IPS-18a (cell line): ENCODE measurements around the gene POU2F1.

ENCODE experiments used
- H3K27ac ChIP-seq: one replicate; pipeline ENCODE4 v1.5.1; 2013; ENCODE audit warnings: low read length
- H3K27me3 ChIP-seq: one replicate; pipeline ENCODE4 v1.6.1; 2013; ENCODE audit warnings: mild to moderate bottlenecking, low read length; ENCODE audit not compliant: control insufficient read depth, insufficient read depth
- H3K36me3 ChIP-seq: one replicate; pipeline ENCODE4 v1.6.1; 2013; ENCODE audit warnings: low read depth, low read length; ENCODE audit not compliant: control insufficient read depth
- H3K4me1 ChIP-seq: one replicate; pipeline ENCODE4 v1.6.1; 2013; ENCODE audit warnings: low read depth, low read length; ENCODE audit not compliant: control insufficient read depth
- H3K4me3 ChIP-seq: one replicate; pipeline ENCODE4 v1.5.1; 2013; ENCODE audit warnings: low read length
- H3K9ac ChIP-seq: one replicate; pipeline ENCODE4 v1.6.1; 2013; ENCODE audit warnings: mild to moderate bottlenecking, low read length, moderate library complexity
- H3K9me3 ChIP-seq: one replicate; pipeline ENCODE4 v1.6.1; 2013; ENCODE audit warnings: low read depth, low read length; ENCODE audit not compliant: control insufficient read depth

The POU2F1 gene

DNA sequence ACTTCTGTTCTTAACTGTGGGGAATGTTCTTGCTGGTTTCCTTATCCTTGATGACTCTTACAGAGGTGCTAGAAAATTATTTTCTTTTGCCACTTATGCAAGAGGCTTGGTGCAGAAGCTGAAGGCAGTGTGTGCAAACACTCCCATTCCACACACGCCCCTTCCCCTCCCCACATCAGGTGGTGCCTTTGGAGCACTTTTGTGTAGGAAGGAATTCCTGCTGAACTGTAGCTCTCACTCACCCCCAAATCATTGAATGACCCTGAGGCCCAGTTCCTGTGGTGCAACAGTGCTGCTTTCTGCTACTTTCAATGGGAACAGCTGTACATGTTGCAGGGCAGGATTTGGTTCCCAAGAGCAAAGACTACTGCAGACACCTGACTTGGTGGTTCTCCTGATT, 195.8 kb downstream of the POU2F1 start:
- Histone ChIP-seq H3K27ac (no peak overlapping the region), H3K9ac (no peak overlapping the region), H3K36me3 (peaks cover 52% of the 10 kb centered on the region), H3K27me3 (no peaks in the 10 kb centered on the region), H3K4me3 (no peak overlapping the region), H3K4me1 (no peaks in the 10 kb centered on the region), H3K9me3 (no peaks in the 10 kb centered on the region)

DNA sequence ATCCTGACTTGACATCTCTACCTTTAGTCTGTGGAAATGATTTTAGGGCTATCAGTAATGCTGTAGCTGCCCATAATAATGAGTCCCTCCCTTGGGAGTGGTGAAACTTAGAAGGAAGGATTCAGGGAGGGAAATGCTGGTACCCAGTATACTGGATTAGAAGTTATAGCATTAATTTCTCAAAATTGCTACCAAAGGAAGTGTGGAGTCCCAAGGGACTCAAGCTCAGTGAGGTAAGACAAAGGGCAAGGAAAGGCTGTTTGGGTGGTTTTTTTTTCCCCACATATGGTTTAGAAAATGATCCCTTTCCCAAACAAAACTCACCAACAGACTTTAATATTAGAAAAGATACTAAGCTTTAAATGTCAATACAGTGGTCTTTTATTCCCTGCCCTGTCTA, 197.7 kb downstream of the POU2F1 start:
- H3K4me1 ChIP-seq: no peaks in the 10 kb centered on the region
- H3K27ac ChIP-seq: no peak overlapping the region
- no peaks in the 10 kb centered on the region for H3K27me3 ChIP-seq
- H3K36me3 ChIP-seq: peaks cover 39% of the 10 kb centered on the region
- H3K9ac ChIP-seq: no peak overlapping the region
- no peaks in the 10 kb centered on the region for H3K9me3 ChIP-seq
- no peak overlapping the region for H3K4me3 ChIP-seq

- Histone ChIP-seq H3K4me1 (peaks cover 4% of the 10 kb centered on the region), H3K27me3 (no peaks in the 10 kb centered on the region), H3K9me3 (no peaks in the 10 kb centered on the region), H3K4me3 (no peak overlapping the region), H3K27ac (no peak overlapping the region), H3K9ac (no peak overlapping the region), H3K36me3 (peaks cover 34% of the 10 kb centered on the region)
Observed at GRCh38 chr1:167419245-167419644, 198.6 kb downstream of the POU2F1 start.

DNA sequence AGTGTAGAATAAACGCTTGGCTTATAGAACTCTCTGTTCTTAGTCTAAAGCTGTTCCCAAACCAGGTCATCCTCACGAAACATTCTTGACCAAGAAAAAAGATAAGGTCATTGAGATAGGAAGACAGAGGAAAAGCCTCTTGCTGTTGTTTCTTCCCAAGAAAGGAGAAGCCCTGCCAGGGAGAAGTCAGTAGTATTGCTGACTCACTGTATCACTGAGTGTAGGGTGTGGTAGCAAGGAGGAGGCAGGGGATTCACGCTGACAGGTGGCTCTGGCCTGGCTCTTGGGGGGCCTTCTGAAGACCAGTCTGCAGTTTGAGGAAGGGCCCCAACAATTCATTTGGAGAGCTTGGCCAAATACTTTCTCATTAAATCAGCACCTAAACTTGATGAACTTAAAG, 199.8 kb downstream of the POU2F1 start:
- H3K4me3 ChIP-seq: no peak overlapping the region
- H3K27me3 ChIP-seq: no peaks in the 10 kb centered on the region
- no peaks in the 10 kb centered on the region for H3K9me3 ChIP-seq
- no peak overlapping the region for H3K27ac ChIP-seq
- H3K9ac ChIP-seq: no peak overlapping the region
- peaks cover 24% of the 10 kb centered on the region for H3K36me3 ChIP-seq
- H3K4me1 ChIP-seq: peaks cover 14% of the 10 kb centered on the region

GRCh38 chr1:167423684-167424619, 203.3 kb downstream of the POU2F1 start:
- H3K27me3 ChIP-seq: no peaks in the 10 kb centered on the region
- peaks cover 28% of the 10 kb centered on the region for H3K4me1 ChIP-seq
- H3K9me3 ChIP-seq: no peaks in the 10 kb centered on the region
- no peak overlapping the region for H3K27ac ChIP-seq
- H3K9ac ChIP-seq: no peak overlapping the region
- no peak overlapping the region for H3K4me3 ChIP-seq
- H3K36me3 ChIP-seq: peaks cover 5% of the 10 kb centered on the region

DNA sequence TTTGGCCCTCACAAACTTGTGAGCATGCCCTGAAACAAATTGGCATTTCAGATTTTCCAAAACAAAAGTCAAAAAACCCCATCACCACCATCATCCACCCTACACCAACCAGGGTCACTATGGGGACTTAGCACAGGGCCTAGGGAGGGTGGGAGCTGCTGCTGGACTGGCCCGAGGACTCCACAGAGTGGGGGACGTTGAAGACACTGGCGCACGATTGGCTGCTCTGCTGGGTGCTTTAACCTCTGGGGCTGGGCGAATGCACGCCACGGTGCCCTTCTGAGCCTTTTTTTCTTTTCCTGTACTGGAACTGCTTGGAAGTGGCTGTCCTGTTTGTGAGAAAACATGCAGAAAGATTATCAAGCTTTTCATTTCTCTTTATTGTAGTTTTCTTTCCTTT, 204.8 kb downstream of the POU2F1 start:
- H3K4me3 ChIP-seq: peak overlapping the region; percentile 13
- no peaks in the 10 kb centered on the region for H3K27me3 ChIP-seq
- H3K4me1 ChIP-seq: peaks cover 39% of the 10 kb centered on the region
- peaks cover 5% of the 10 kb centered on the region for H3K36me3 ChIP-seq
- no peak overlapping the region for H3K27ac ChIP-seq
- no peak overlapping the region for H3K9ac ChIP-seq
- H3K9me3 ChIP-seq: no peaks in the 10 kb centered on the region

DNA sequence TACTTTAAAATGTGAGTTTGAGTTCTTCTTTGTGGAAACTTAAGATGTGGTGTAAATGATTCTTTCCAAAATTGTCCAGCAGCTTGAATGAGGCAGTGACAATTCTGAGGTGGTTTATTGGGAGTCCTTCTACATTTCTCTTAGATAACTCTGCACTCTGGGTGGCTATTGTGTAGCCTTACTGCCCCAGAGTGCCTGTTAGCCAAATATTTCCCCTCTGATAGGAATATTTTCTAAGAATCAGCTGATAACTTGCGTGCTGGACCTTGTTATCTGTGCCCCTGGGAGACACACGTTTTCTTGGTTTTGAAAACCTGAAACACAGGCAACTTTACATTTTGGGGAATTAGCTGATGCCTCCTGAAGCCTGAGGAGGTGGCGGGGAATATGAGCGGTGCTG, 206.0 kb downstream of the POU2F1 start:
- no peak overlapping the region for H3K9ac ChIP-seq
- H3K36me3 ChIP-seq: peaks cover 5% of the 10 kb centered on the region
- no peaks in the 10 kb centered on the region for H3K27me3 ChIP-seq
- no peak overlapping the region for H3K4me3 ChIP-seq
- H3K9me3 ChIP-seq: no peaks in the 10 kb centered on the region
- H3K4me1 ChIP-seq: peaks cover 51% of the 10 kb centered on the region
- H3K27ac ChIP-seq: no peak overlapping the region

GRCh38 chr1:167427848-167428247, 207.2 kb downstream of the POU2F1 start:
- H3K9ac ChIP-seq: no peak overlapping the region
- no peaks in the 10 kb centered on the region for H3K27me3 ChIP-seq
- no peaks in the 10 kb centered on the region for H3K36me3 ChIP-seq
- H3K27ac ChIP-seq: no peak overlapping the region
- H3K4me1 ChIP-seq: peaks cover 54% of the 10 kb centered on the region
- no peak overlapping the region for H3K4me3 ChIP-seq
- no peaks in the 10 kb centered on the region for H3K9me3 ChIP-seq

- Histone ChIP-seq H3K9ac (no peak overlapping the region), H3K27me3 (no peaks in the 10 kb centered on the region), H3K36me3 (no peaks in the 10 kb centered on the region), H3K4me3 (no peak overlapping the region), H3K9me3 (no peaks in the 10 kb centered on the region), H3K27ac (no peak overlapping the region), H3K4me1 (peaks cover 54% of the 10 kb centered on the region)
Observed at GRCh38 chr1:167428395-167428794, 207.7 kb downstream of the POU2F1 start.

- no peaks in the 10 kb centered on the region for H3K36me3 ChIP-seq
- H3K27me3 ChIP-seq: no peaks in the 10 kb centered on the region
- H3K4me1 ChIP-seq: peaks cover 46% of the 10 kb centered on the region
- no peaks in the 10 kb centered on the region for H3K9me3 ChIP-seq
- H3K4me3 ChIP-seq: no peak overlapping the region
- no peak overlapping the region for H3K9ac ChIP-seq
- no peak overlapping the region for H3K27ac ChIP-seq
Observed at GRCh38 chr1:167429612-167430011, 208.9 kb downstream of the POU2F1 start.

DNA sequence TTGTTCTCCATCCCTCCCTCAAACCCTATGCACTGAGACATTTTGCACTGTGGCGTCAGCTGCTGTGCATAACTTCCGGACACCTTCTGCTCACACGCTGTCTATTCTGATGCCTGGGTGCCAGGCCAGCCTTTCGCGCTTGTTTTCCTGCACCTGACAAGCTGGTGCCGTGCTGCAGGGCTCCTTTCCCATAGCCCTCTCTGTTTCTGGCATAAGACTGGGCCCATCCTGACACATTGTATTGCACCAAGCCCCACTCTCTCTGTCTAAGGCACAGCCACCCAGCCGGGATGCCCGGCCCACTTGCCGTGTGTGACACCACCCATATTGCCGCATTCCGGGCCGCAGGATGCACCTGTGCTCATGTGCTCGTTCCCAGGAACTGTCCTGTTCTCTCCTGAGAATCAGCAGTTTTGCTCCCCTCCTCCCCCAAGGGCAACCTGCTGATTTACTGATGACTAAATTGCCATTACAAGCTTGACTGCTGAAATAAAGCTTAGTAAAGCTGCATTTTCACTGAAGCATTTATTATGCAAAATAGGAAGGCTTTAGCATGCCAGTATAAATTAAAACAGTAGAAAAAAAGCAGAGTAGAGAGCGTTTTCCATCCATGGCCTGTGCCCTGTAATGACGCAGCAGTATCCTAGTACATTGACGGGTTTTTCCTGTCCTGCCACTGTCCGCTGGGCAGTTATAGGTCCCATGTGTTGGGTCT, 209.6 kb downstream of the POU2F1 start:
- Histone ChIP-seq H3K9ac (no peak overlapping the region), H3K4me3 (no peak overlapping the region), H3K9me3 (no peaks in the 10 kb centered on the region), H3K4me1 (peaks cover 42% of the 10 kb centered on the region), H3K27ac (no peak overlapping the region), H3K27me3 (no peaks in the 10 kb centered on the region), H3K36me3 (no peaks in the 10 kb centered on the region)
